CD14-positive monocyte (primary cell): Measurements from ENCODE around the gene RFK. TPM values are rescaled to one million over a fixed set of nuclear protein-coding genes. Genes with fewer than 3 reads are reported as not detected.

ENCODE experiments used
- DNase-seq, 3 donors: peaks; one replicate each; pipeline ENCODE4 v3.0.0-alpha.2; 2011 to 2022
- H2AFZ ChIP-seq: 2 replicates; pipeline ENCODE4 v1.6.0; 2012; ENCODE audit warnings: mild to moderate bottlenecking, low read depth, low read length, inconsistent platforms; ENCODE audit not compliant: insufficient read depth, poor library complexity, severe bottlenecking
- H3K27ac ChIP-seq, 2 donors: 1 replicate in 1 of 2; 2 replicates in 1 of 2; pipeline ENCODE4 v1.5.1; 2012 to 2013; ENCODE audit warnings: low read length in 2 of 2, control low read depth in 1 of 2, inconsistent platforms in 1 of 2, low read depth in 1 of 2, mild to moderate bottlenecking in 1 of 2
- H3K27me3 ChIP-seq, 2 donors: one replicate each; pipeline versions ENCODE4 v1.6.0 to v1.6.1; 2011 to 2013; ENCODE audit warnings: low read length in 2 of 2; ENCODE audit not compliant: control insufficient read depth in 2 of 2, insufficient read depth in 2 of 2
- H3K36me3 ChIP-seq, 2 donors: replicated peaks in 1 of 2; 1 replicate in 1 of 2; 2 replicates in 1 of 2; pipeline versions ENCODE4 v1.5.1 to v1.6.1; 2012 to 2013; ENCODE audit warnings: low read length in 2 of 2, control low read depth in 1 of 2, inconsistent platforms in 1 of 2, mild to moderate bottlenecking in 1 of 2; ENCODE audit not compliant: insufficient read depth in 2 of 2, control insufficient read depth in 1 of 2
- H3K4me1 ChIP-seq, 2 donors: 1 replicate in 1 of 2; 2 replicates in 1 of 2; pipeline versions ENCODE4 v1.5.1 to v1.6.1; 2012 to 2013; ENCODE audit warnings: low read length in 2 of 2, control low read depth in 1 of 2, inconsistent platforms in 1 of 2, mild to moderate bottlenecking in 1 of 2, moderate library complexity in 1 of 2; ENCODE audit not compliant: insufficient read depth in 2 of 2, control insufficient read depth in 1 of 2
- H3K4me2 ChIP-seq: replicated peaks from 2 replicates; pipeline ENCODE3; 2012; ENCODE audit warnings: low read length, moderate library complexity, mild to moderate bottlenecking; ENCODE audit not compliant: poor library complexity, severe bottlenecking; ENCODE audit errors: extremely low read depth
- H3K4me3 ChIP-seq, 3 experiments: fragments of 200-600 bp in 1 of 3; sonication (generic) in 1 of 3; replicated peaks in 1 of 3; 1 replicate in 2 of 3; 2 replicates in 1 of 3; pipeline ENCODE4 v1.5.1; 2011 to 2013; ENCODE audit warnings: low read length in 3 of 3, mild to moderate bottlenecking in 3 of 3, control low read depth in 2 of 3, low read depth in 2 of 3, inconsistent platforms in 1 of 3, moderate library complexity in 1 of 3
- H3K79me2 ChIP-seq: 2 replicates; pipeline ENCODE4 v1.6.0; 2012; ENCODE audit warnings: mild to moderate bottlenecking, control low read depth, inconsistent platforms, low read length, moderate library complexity; ENCODE audit not compliant: insufficient read depth
- H3K9ac ChIP-seq: 2 replicates; pipeline ENCODE4 v1.6.0; 2017; ENCODE audit warnings: low read length, mild to moderate bottlenecking; ENCODE audit not compliant: insufficient read depth, poor library complexity, severe bottlenecking
- H3K9me3 ChIP-seq, 2 donors: replicated peaks in 1 of 2; 1 replicate in 1 of 2; 2 replicates in 1 of 2; pipeline versions ENCODE4 v1.5.1 to v1.6.1; 2012 to 2013; ENCODE audit warnings: low read length in 2 of 2, control low read depth in 1 of 2; ENCODE audit not compliant: control insufficient read depth in 1 of 2, insufficient read depth in 1 of 2
- H4K20me1 ChIP-seq: 2 replicates; pipeline ENCODE4 v1.6.0; 2012; ENCODE audit warnings: mild to moderate bottlenecking, low read length, control low read depth, moderate library complexity; ENCODE audit not compliant: insufficient read depth
- H3K27ac Mint-ChIP-seq, 7 donors: one replicate each; pipeline ENCODE4 v1.8.0; 2020; ENCODE audit warnings: mild to moderate bottlenecking in 7 of 7, mixed read lengths in 7 of 7, moderate library complexity in 6 of 7, inconsistent platforms in 2 of 7
- H3K27me3 Mint-ChIP-seq, 3 donors: one replicate each; pipeline ENCODE4 v1.8.0; 2021 to 2022; ENCODE audit warnings: low read depth in 3 of 3, mild to moderate bottlenecking in 3 of 3, mixed read lengths in 3 of 3, moderate library complexity in 3 of 3, inconsistent platforms in 1 of 3
- H3K36me3 Mint-ChIP-seq, 2 donors: one replicate each; pipeline ENCODE4 v1.8.0; 2020; ENCODE audit warnings: mixed read lengths in 2 of 2, inconsistent platforms in 1 of 2, mild to moderate bottlenecking in 1 of 2
- H3K4me1 Mint-ChIP-seq: one replicate; pipeline ENCODE4 v1.8.0; 2020; ENCODE audit warnings: mild to moderate bottlenecking, mixed read lengths
- H3K4me3 Mint-ChIP-seq, 2 donors: one replicate each; pipeline ENCODE4 v1.8.0; 2020; ENCODE audit warnings: mild to moderate bottlenecking in 2 of 2, mixed read lengths in 2 of 2, moderate library complexity in 1 of 2
- H3K9me3 Mint-ChIP-seq, 7 donors: one replicate each; pipeline ENCODE4 v1.8.0; 2020 to 2022; ENCODE audit warnings: mixed read lengths in 7 of 7, mild to moderate bottlenecking in 6 of 7, moderate library complexity in 6 of 7, inconsistent platforms in 2 of 7
- CTCF ChIP-seq: fragments of 200-600 bp; IDR thresholded peaks from one replicate; pipeline ENCODE4 v1.8.0; 2022; ENCODE audit warnings: antibody characterized with exemption, mild to moderate bottlenecking
- WGBS: methylation state at CpG from one replicate; pipeline ENCODE4 v1.1.5; 2013; ENCODE audit warnings: missing lambda C conversion rate; ENCODE audit not compliant: insufficient coverage; 5-methylcytosine and 5-hydroxymethylcytosine counted together
- intact Hi-C, 2 donors: fragments of 100-400 bp; cut with micrococcal nuclease; formaldehyde crosslinking; loops; one replicate each; pipeline versions ENCODE4 v1.15.0 to v1.15.1; 2023
- polyA minus RNA-seq: library from RNA; depleted of rRNA, polyadenylated mRNA; stranded (reverse); fragments of >200 nt; gene quantifications from 2 replicates; pipeline ENCODE4 v1.2.3, GENCODE V29; 2012
- polyA plus RNA-seq, 3 donors: library from polyadenylated mRNA; depleted of rRNA in 1 of 3; unstranded in 2 of 3; stranded (reverse) in 1 of 3; fragments of 300-500 nt in 2 of 3; fragments of >200 nt in 1 of 3; fragmentation: Illumina TruSeq in 2 of 3; gene quantifications; 1 replicate in 2 of 3; 2 replicates in 1 of 3; pipeline ENCODE4 v1.2.3, GENCODE V29; 2012 to 2021
- total RNA-seq, 12 experiments: library from RNA in 1 of 12; stranded (reverse) in 1 of 12; fragments of 120-200 nt in 1 of 12; gene quantifications; one replicate each; pipeline ENCODE4 v1.2.4 and lab custom pipeline; 2013 to 2026; ENCODE audit warnings: mixed read lengths in 6 of 12, inconsistent platforms in 1 of 12

RFK gene
- 28.7 TPM for total RNA-seq (2013)
- polyA plus RNA-seq (10 to 100 TPM in 2 of 3 donors, 1 to 10 TPM in 1; 5.9 to 46.6 (median 44.4) TPM), polyA minus RNA-seq (8.5 and 19.8 TPM in 2 replicates), total RNA-seq (lab: John Stamatoyannopoulos, UW) (7.0 to 33.1 (median 21.5) reads per million in 11 experiments)

- peak within 1 kb of the TSS; percentile 94 to 97 (median 96) for H3K4me3 ChIP-seq
- Mint-ChIP-seq H3K27me3 (no peaks in the 10 kb centered on the region), H3K36me3 (peaks cover 13 to 16% of the 10 kb centered on the region in 2 donors), H3K27ac (peak within 1 kb of the TSS; percentile 99 to 100 (median 99)), H3K4me3 (peak within 1 kb of the TSS; percentile 90 to 98), H3K9me3 (peaks cover 0 to 5% (median 4%) of the 10 kb centered on the region in 7 donors), H3K4me1 (peaks cover 39% of the 10 kb centered on the region)
- intact Hi-C loops: loop anchor here in 1 of 2 donors (10.0 kb wide), 1 partner anchor 500 kb away; the partner anchor contains the start of gene PCSK5
- peaks cover 0 to 4% of the 10 kb centered on the region in 2 donors for H3K9me3 ChIP-seq
- peak within 1 kb of the TSS; percentile 94 for H2AFZ ChIP-seq
- TF ChIP-seq CTCF: peak; percentile 53
- H4K20me1 ChIP-seq: no peaks in the 10 kb centered on the region
- peak within 1 kb of the TSS; percentile 97 for H3K9ac ChIP-seq
- H3K36me3 ChIP-seq: peaks cover 0 to 12% of the 10 kb centered on the region in 2 donors
- DNase-seq: peak; percentile 86 to 94 (median 93)
- peak within 1 kb of the TSS; percentile 92 for H3K4me2 ChIP-seq
- H3K27me3 ChIP-seq: no peaks in the 10 kb centered on the region
- peaks cover 25 to 32% of the 10 kb centered on the region in 2 donors for H3K4me1 ChIP-seq
- peak within 1 kb of the TSS; percentile 98 to 99 for H3K27ac ChIP-seq
- peaks cover 47% of the 10 kb centered on the region for H3K79me2 ChIP-seq
- under 1% methylated on average over 77 of the region's 81 CpGs for WGBS
These were observed at the start of gene RFK for GRCh38 chr9:76394195-76394959. Gene RFK, minus strand, starts transcription at chr9:76394426. Its CDS starts 255 bp downstream, at chr9:76394171.

GRCh38 chr9:76443887-76444286 lies 49.7 kb upstream of the RFK start:
- H4K20me1 ChIP-seq: no peaks in the 10 kb centered on the region
- WGBS: 96% methylated on average over 3 of the region's 3 CpGs
- H3K27ac ChIP-seq: no peak overlapping the region
- H3K4me3 ChIP-seq: no peak overlapping the region
- peaks cover 0 to 3% of the 10 kb centered on the region in 2 donors for H3K4me1 ChIP-seq
- no peak for DNase-seq
- intact Hi-C loops: no loop called here
- Mint-ChIP-seq H3K36me3 (no peaks in the 10 kb centered on the region), H3K4me3 (no peak overlapping the region), H3K27ac (no peak overlapping the region), H3K27me3 (peaks cover 0 to 2% (median 0%) of the 10 kb centered on the region in 3 donors), H3K9me3 (peaks cover 0 to 9% (median 3%) of the 10 kb centered on the region in 7 donors), H3K4me1 (peaks cover 12% of the 10 kb centered on the region)
- H3K4me2 ChIP-seq: no peak overlapping the region
- no peak overlapping the region for H2AFZ ChIP-seq
- TF ChIP-seq CTCF: no peak
- no peak overlapping the region for H3K9ac ChIP-seq
- no peaks in the 10 kb centered on the region for H3K27me3 ChIP-seq
- H3K9me3 ChIP-seq: no peaks in the 10 kb centered on the region
- H3K79me2 ChIP-seq: no peaks in the 10 kb centered on the region
- H3K36me3 ChIP-seq: no peaks in the 10 kb centered on the region
